NCI-H345 (cell line): Measurements from ENCODE around the gene ADAM12.

Experiments
- DNase-seq: peaks from one replicate; lab custom pipeline; 2025; lab: John Stamatoyannopoulos, UW

ADAM12 gene

GRCh38 chr10:126234630-126235029 lies 153.6 kb downstream of the ADAM12 start:
- no peak for DNase-seq

- no peak for DNase-seq
These were observed 154.8 kb downstream of the ADAM12 start for GRCh38 chr10:126233182-126234148.

GRCh38 chr10:126230587-126230986 lies 157.7 kb downstream of the ADAM12 start:
- no peak for DNase-seq

GRCh38 chr10:126229686-126230085 lies 158.6 kb downstream of the ADAM12 start:
- no peak for DNase-seq

GRCh38 chr10:126227762-126228134 lies 160.5 kb downstream of the ADAM12 start:
- DNase-seq: no peak

GRCh38 chr10:126226988-126227761 lies 161.1 kb downstream of the ADAM12 start:
- no peak for DNase-seq

GRCh38 chr10:126226205-126226604 lies 162.1 kb downstream of the ADAM12 start:
- DNase-seq: no peak

GRCh38 chr10:126225672-126226008 lies 162.6 kb downstream of the ADAM12 start:
- DNase-seq: no peak

GRCh38 chr10:126224967-126225671 lies 163.2 kb downstream of the ADAM12 start:
- DNase-seq: no peak

- DNase-seq: no peak
These were observed 164.7 kb downstream of the ADAM12 start for GRCh38 chr10:126223512-126224067.

GRCh38 chr10:126222736-126223511 lies 165.4 kb downstream of the ADAM12 start:
- no peak for DNase-seq

- no peak for DNase-seq
These were observed 166.4 kb downstream of the ADAM12 start for GRCh38 chr10:126221874-126222273.

- no peak for DNase-seq
These were observed 169.3 kb downstream of the ADAM12 start for GRCh38 chr10:126218778-126219649.

- no peak for DNase-seq
These were observed 170.1 kb downstream of the ADAM12 start for GRCh38 chr10:126218174-126218573.

- DNase-seq: no peak
These were observed 171.7 kb downstream of the ADAM12 start for GRCh38 chr10:126216632-126216961.

GRCh38 chr10:126215746-126216631 lies 172.3 kb downstream of the ADAM12 start:
- DNase-seq: no peak

- no peak for DNase-seq
These were observed 173.6 kb downstream of the ADAM12 start for GRCh38 chr10:126214679-126215078.

- DNase-seq: no peak
These were observed 174.3 kb downstream of the ADAM12 start for GRCh38 chr10:126214021-126214420.

- DNase-seq: no peak
These were observed 175.5 kb downstream of the ADAM12 start for GRCh38 chr10:126212738-126213137.
